ENCODE data around the gene FAM117B.
"Not testable (repeated sequence)": the region's sequence is repeated elsewhere in the genome, so short reads cannot be mapped to it uniquely, and the experiment has no call there.

Gene FAM117B

DNA sequence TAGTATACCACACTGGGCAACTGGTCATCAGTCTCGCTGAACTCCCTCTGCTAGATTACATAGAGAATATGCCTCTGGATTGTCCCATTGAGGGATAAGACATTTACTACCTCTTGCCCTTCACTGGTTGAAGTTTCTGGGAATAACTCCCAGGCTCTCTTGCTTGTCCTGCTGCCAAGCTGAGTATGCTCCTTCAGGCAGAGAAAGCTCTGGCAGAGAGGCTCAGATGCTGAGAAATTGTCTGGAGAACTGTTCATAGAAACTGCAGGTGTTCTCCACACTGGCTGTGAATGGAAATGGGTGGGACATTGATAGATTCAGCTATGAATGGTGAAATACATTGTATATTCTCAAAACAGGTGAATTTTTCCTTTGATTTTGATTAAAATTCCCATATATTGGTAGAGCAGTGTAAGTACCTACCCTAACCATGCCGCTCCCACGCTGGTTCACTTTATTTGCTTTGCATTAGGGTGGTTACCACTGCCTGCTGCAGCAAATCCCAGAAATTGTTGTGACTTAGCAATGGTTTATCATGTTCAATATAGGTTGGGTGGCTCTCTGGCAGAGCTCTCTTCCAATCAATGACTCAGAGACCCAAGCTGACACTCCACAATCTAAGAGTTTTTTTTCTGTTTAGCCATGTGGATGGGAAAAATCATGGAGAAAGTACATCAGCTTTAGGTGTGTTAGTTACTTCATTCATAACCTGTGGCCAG lies 36.7 kb downstream of the FAM117B start:
- TF ChIP-seq, protein P1, sequence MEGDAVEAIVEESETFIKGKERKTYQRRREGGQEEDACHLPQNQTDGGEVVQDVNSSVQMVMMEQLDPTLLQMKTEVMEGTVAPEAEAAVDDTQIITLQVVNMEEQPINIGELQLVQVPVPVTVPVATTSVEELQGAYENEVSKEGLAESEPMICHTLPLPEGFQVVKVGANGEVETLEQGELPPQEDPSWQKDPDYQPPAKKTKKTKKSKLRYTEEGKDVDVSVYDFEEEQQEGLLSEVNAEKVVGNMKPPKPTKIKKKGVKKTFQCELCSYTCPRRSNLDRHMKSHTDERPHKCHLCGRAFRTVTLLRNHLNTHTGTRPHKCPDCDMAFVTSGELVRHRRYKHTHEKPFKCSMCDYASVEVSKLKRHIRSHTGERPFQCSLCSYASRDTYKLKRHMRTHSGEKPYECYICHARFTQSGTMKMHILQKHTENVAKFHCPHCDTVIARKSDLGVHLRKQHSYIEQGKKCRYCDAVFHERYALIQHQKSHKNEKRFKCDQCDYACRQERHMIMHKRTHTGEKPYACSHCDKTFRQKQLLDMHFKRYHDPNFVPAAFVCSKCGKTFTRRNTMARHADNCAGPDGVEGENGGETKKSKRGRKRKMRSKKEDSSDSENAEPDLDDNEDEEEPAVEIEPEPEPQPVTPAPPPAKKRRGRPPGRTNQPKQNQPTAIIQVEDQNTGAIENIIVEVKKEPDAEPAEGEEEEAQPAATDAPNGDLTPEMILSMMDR (IDR thresholded peaks at IDR 0.05; ENCODE audit: borderline replicate concordance, extremely low read depth, low read length, poor library complexity, severe bottlenecking): no peak
- no peak for TF ChIP-seq EZH2 (IDR thresholded peaks at IDR 0.05; ENCODE audit: borderline replicate concordance, low read depth, low read length, severe bottlenecking)
- H3K79me2 ChIP-seq (ENCODE audit: insufficient read depth, low read length): peaks cover 62% of the 10 kb centered on the region
- 0 out of 2 replicates have a peak, but pooled peaks cover under 1% of the 10 kb centered on the region for H3K4me1 ChIP-seq (ENCODE audit: insufficient read depth, low read length)
- peaks cover 9% of the 10 kb centered on the region; the same call in 1 of the 2 replicates for H4K20me1 ChIP-seq (ENCODE audit: insufficient read depth, low read length)
- H3K4me3 ChIP-seq (ENCODE audit: low read depth in 1 of 2, low read length in 2 of 2): no peak overlapping the region
- DNase-seq: no peak
- H3K27ac ChIP-seq (ENCODE audit: low read length): no peak overlapping the region
- H3K4me2 ChIP-seq (ENCODE audit: insufficient read depth, low read length): no peak overlapping the region
- ATAC-seq (ENCODE audit: insufficient read depth, low read depth): no peak
- H3K36me3 ChIP-seq (ENCODE audit: insufficient read depth, low read length): no peaks in the 10 kb centered on the region
- H3K9ac ChIP-seq (ENCODE audit: low read depth, low read length): no peak overlapping the region
- H2AFZ ChIP-seq (ENCODE audit: low read depth, low read length): no peak overlapping the region
- H3K9me3 ChIP-seq (ENCODE audit: insufficient read depth, low read length, severe bottlenecking): no peaks in the 10 kb centered on the region
- H3K27me3 ChIP-seq (ENCODE audit: insufficient read depth, low read length, poor library complexity): no peaks in the 10 kb centered on the region

DNA sequence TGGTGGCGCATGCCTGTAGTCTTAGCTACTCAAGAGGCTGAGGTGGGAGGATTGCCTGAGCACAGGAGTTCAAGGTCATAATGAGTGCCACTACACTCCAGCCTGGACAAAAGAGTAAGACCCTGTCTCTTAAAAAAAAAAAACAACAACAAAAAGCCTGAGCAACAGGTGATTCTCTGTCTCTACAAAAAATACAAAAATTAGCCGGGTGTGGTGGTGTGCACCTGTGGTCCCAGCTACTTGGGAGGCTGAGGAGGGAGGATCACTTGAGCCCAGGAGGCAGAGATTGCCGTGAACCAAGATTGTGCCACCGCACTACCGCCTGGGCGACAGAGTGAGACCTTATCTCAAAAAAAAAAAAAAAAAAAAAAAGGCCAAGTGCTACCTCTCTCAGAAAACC lies 40.3 kb downstream of the FAM117B start:
- Histone ChIP-seq H3K4me1 (ENCODE audit: insufficient read depth, low read length) (peaks cover 15% of the 10 kb centered on the region), H3K9me3 (ENCODE audit: insufficient read depth, low read length, severe bottlenecking) (peaks cover 11% of the 10 kb centered on the region), H3K79me2 (ENCODE audit: insufficient read depth, low read length) (peaks cover 63% of the 10 kb centered on the region)
- H3K36me3 ChIP-seq (ENCODE audit: insufficient read depth, low read length); H3K27me3 ChIP-seq (ENCODE audit: insufficient read depth, low read length, poor library complexity); H3K4me3 ChIP-seq (ENCODE audit: low read depth in 1 of 2, low read length in 2 of 2); ATAC-seq (ENCODE audit: insufficient read depth, low read depth); H3K4me2 ChIP-seq (ENCODE audit: insufficient read depth, low read length); H3K9ac ChIP-seq (ENCODE audit: low read depth, low read length); DNase-seq; H3K27ac ChIP-seq (ENCODE audit: low read length); H4K20me1 ChIP-seq (ENCODE audit: insufficient read depth, low read length); H2AFZ ChIP-seq (ENCODE audit: low read depth, low read length): not testable (repeated sequence)

DNA sequence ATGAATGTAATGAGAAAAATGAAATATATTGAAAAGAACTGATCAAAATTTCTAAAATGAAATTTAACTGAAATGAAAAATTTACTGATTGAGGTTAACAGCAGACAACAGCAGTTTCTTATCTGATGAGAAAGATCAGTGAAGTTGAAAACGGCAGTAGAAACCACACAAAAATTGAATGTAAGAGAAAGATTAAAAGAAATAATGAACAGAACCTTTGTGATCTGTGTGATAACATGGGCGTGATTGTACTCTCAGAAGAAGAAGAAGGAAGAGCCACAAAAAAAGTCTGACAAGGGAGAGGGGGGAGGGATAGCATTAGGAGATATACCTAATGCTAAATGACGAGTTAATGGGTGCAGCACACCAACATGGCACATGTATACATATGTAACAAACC lies 45.2 kb downstream of the FAM117B start:
- Histone ChIP-seq H3K9ac (ENCODE audit: low read depth, low read length) (no peak overlapping the region), H3K36me3 (ENCODE audit: insufficient read depth, low read length) (no peaks in the 10 kb centered on the region), H4K20me1 (ENCODE audit: insufficient read depth, low read length) (no peaks in the 10 kb centered on the region), H3K4me1 (ENCODE audit: insufficient read depth, low read length) (peaks cover 16% of the 10 kb centered on the region), H2AFZ (ENCODE audit: low read depth, low read length) (no peak overlapping the region), H3K27me3 (ENCODE audit: insufficient read depth, low read length, poor library complexity) (no peaks in the 10 kb centered on the region), H3K27ac (ENCODE audit: low read length) (no peak overlapping the region), H3K4me2 (ENCODE audit: insufficient read depth, low read length) (no peak overlapping the region), H3K9me3 (ENCODE audit: insufficient read depth, low read length, severe bottlenecking) (peaks cover 29% of the 10 kb centered on the region), H3K79me2 (ENCODE audit: insufficient read depth, low read length) (peaks cover 27% of the 10 kb centered on the region), H3K4me3 (ENCODE audit: low read depth in 1 of 2, low read length in 2 of 2) (no peak overlapping the region)
- no peak for TF ChIP-seq EZH2 (IDR thresholded peaks at IDR 0.05; ENCODE audit: borderline replicate concordance, low read depth, low read length, severe bottlenecking)
- TF ChIP-seq, protein P1 (IDR thresholded peaks at IDR 0.05; ENCODE audit: borderline replicate concordance, extremely low read depth, low read length, poor library complexity, severe bottlenecking): no peak
- DNase-seq (no peak), ATAC-seq (ENCODE audit: insufficient read depth, low read depth) (peak; percentile 86)

DNA sequence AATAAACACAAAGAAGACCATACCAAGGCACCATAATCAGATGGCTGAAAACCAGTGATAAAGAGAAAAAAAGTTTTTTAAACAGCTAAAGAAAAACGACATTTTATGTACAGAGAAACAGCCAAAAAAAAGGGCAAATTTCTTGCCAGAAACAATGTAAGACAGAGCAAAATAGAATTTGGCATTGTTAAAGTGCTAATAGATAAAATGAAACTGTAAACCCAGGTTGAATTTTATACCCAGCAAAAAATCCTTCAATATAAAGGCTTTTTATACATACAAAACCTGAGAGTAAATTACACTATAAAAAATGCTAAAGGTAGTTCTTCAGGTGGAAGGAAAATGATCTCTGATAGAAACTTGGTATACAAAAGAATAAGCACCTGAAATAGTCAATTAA lies 45.7 kb downstream of the FAM117B start:
- ATAC-seq (ENCODE audit: insufficient read depth, low read depth) (no peak), DNase-seq (no peak)
- H2AFZ ChIP-seq (ENCODE audit: low read depth, low read length): no peak overlapping the region
- no peaks in the 10 kb centered on the region for H3K27me3 ChIP-seq (ENCODE audit: insufficient read depth, low read length, poor library complexity)
- H3K4me3 ChIP-seq (ENCODE audit: low read depth in 1 of 2, low read length in 2 of 2): no peak overlapping the region
- no peak overlapping the region for H3K9ac ChIP-seq (ENCODE audit: low read depth, low read length)
- H3K36me3 ChIP-seq (ENCODE audit: insufficient read depth, low read length): no peaks in the 10 kb centered on the region
- peaks cover 29% of the 10 kb centered on the region for H3K9me3 ChIP-seq (ENCODE audit: insufficient read depth, low read length, severe bottlenecking)
- 0 out of 2 replicates have a peak overlapping the region, but pooled peaks have one; percentile 39 for H3K27ac ChIP-seq (ENCODE audit: low read length)
- H3K4me1 ChIP-seq (ENCODE audit: insufficient read depth, low read length): peaks cover 16% of the 10 kb centered on the region
- H4K20me1 ChIP-seq (ENCODE audit: insufficient read depth, low read length): no peaks in the 10 kb centered on the region
- H3K79me2 ChIP-seq (ENCODE audit: insufficient read depth, low read length): peaks cover 22% of the 10 kb centered on the region
- no peak overlapping the region for H3K4me2 ChIP-seq (ENCODE audit: insufficient read depth, low read length)
- TF ChIP-seq EZH2 (IDR thresholded peaks at IDR 0.05; ENCODE audit: borderline replicate concordance, low read depth, low read length, severe bottlenecking): no peak
- TF ChIP-seq, protein P1 (IDR thresholded peaks at IDR 0.05; ENCODE audit: borderline replicate concordance, extremely low read depth, low read length, poor library complexity, severe bottlenecking): no peak
